K562 (cell line): ENCODE measurements around the gene PPP1R14C. TPM values are rescaled to one million over a fixed set of nuclear protein-coding genes. Genes with fewer than 3 reads are reported as not detected.

Experiments used
- ATAC-seq: fragments of 200-7000 bp; cut with Tn5 transposase; 3 replicates; pipeline ENCODE4 v1.9.1; 2020; ENCODE audit warnings: moderate library complexity
- BruUV-seq: library from RNA; stranded (reverse); fragments of 400-500 nt; replicated peaks from 2 replicates; lab custom pipeline; 2021; lab: Mats Ljungman, UMichigan
- CTCF ChIA-PET: fragments of 300-600 bp; formaldehyde crosslinking; extraction: SDS; loops from one replicate; lab custom pipeline; 2021; ENCODE audit warnings: low intra/inter-chr PET ratio; lab: Yijun Ruan, JAX
- POLR2A ChIA-PET: fragments of 300-600, 350-650 bp; sonication (Branson Sonifier 250); formaldehyde crosslinking; extraction: SDS; loops from one replicate; lab custom pipeline; 2021; ENCODE audit warnings: antibody characterized with exemption, inconsistent platforms; lab: Yijun Ruan, JAX
- DNase-seq, 4 experiments: peaks; one replicate each; pipeline versions ENCODE4 v3.0.0 to v3.0.0-alpha.2; 2011 to 2018; ENCODE audit warnings: low spot score in 3 of 4, mixed read lengths in 3 of 4; ENCODE audit errors: extremely low read depth in 1 of 4
- FAIRE-seq: peaks from 2 replicates; lab custom pipeline; 2011; peaks lifted over from hg19 to GRCh38; lab: Jason Lieb, UNC
- H2AFZ ChIP-seq: 2 replicates; pipeline ENCODE4 v1.6.0; 2011; ENCODE audit warnings: low read depth, low read length, control low read depth, inconsistent platforms
- H3K27ac ChIP-seq: fragments of 200-600 bp; 3 replicates; pipeline ENCODE4 v1.8.0; 2011; ENCODE audit warnings: low read depth, mild to moderate bottlenecking, control low read depth, inconsistent platforms, low read length, moderate library complexity, mixed read lengths; ENCODE audit errors: extremely low read depth
- H3K27me3 ChIP-seq, 2 experiments: fragments of 300-600 bp in 1 of 2; 2 replicates in 1 of 2; 3 replicates in 1 of 2; pipeline versions ENCODE4 v1.6.0 to v1.8.0; 2011; ENCODE audit warnings: inconsistent platforms in 2 of 2, low read length in 2 of 2, mild to moderate bottlenecking in 1 of 2, mixed read lengths in 1 of 2, moderate library complexity in 1 of 2; ENCODE audit not compliant: control insufficient read depth in 2 of 2, insufficient read depth in 2 of 2
- H3K36me3 ChIP-seq: fragments of 300-600 bp; 3 replicates; pipeline ENCODE4 v1.8.0; 2011; ENCODE audit warnings: mild to moderate bottlenecking, low read length, inconsistent platforms; ENCODE audit not compliant: control insufficient read depth, insufficient read depth
- H3K4me1 ChIP-seq, 2 experiments: fragments of 200-600 bp in 1 of 2; replicated peaks in 1 of 2; 2 replicates in 1 of 2; 3 replicates in 1 of 2; pipeline versions ENCODE4 v1.5.1 to v1.8.0; 2011; ENCODE audit warnings: inconsistent platforms in 2 of 2, low read length in 2 of 2, mild to moderate bottlenecking in 1 of 2, mixed read lengths in 1 of 2, moderate library complexity in 1 of 2; ENCODE audit not compliant: control insufficient read depth in 2 of 2, insufficient read depth in 2 of 2
- H3K4me2 ChIP-seq: 2 replicates; pipeline ENCODE4 v1.6.1; 2011; ENCODE audit warnings: low read length, control low read depth, inconsistent platforms, mixed read lengths; ENCODE audit not compliant: insufficient read depth
- H3K4me3 ChIP-seq: fragments of 200-600 bp; sonication (generic), shearing (Covaris generic); 2 replicates; pipeline ENCODE4 v1.5.1; 2016; ENCODE audit warnings: control low read depth, inconsistent platforms
- H3K79me2 ChIP-seq: fragments of 200-600 bp; 3 replicates; pipeline ENCODE4 v1.8.0; 2011; ENCODE audit warnings: low read length, inconsistent platforms; ENCODE audit not compliant: control insufficient read depth, insufficient read depth
- H3K9ac ChIP-seq, 2 experiments: 2 replicates each; pipeline versions ENCODE4 v1.6.0 to v1.6.1; 2011; ENCODE audit warnings: low read depth in 2 of 2, low read length in 2 of 2, control low read depth in 1 of 2, inconsistent platforms in 1 of 2, mild to moderate bottlenecking in 1 of 2, mixed read lengths in 1 of 2; ENCODE audit not compliant: insufficient read depth in 1 of 2
- H3K9me1 ChIP-seq: one replicate; pipeline ENCODE4 v1.6.0; 2011; ENCODE audit warnings: inconsistent platforms, mild to moderate bottlenecking, low read length, moderate library complexity; ENCODE audit not compliant: control insufficient read depth, insufficient read depth
- H3K9me3 ChIP-seq: replicated peaks from 2 replicates; pipeline ENCODE4 v1.5.1; 2011; ENCODE audit warnings: low read depth, low read length, inconsistent platforms; ENCODE audit not compliant: control insufficient read depth, insufficient read depth
- H4K20me1 ChIP-seq: replicated peaks from 2 replicates; pipeline ENCODE4 v1.6.1; 2011; ENCODE audit warnings: low read length, inconsistent platforms, mixed read lengths; ENCODE audit not compliant: control insufficient read depth, insufficient read depth
- CBX1 ChIP-seq: sonication (generic); IDR thresholded peaks from 2 replicates; pipeline ENCODE4 v1.6.1; 2016; ENCODE audit warnings: antibody characterized with exemption, low read depth, mild to moderate bottlenecking
- CBX3 ChIP-seq, 2 experiments: IDR thresholded peaks; 1 replicate in 1 of 2; 2 replicates in 1 of 2; pipeline ENCODE4 v1.6.1; 2012; ENCODE audit warnings: inconsistent platforms in 2 of 2, low read length in 2 of 2, borderline replicate concordance in 1 of 2, control low read depth in 1 of 2
- CBX5 ChIP-seq: IDR thresholded peaks from 2 replicates; pipeline ENCODE4 v1.6.1; 2014; ENCODE audit warnings: low read depth, borderline replicate concordance
- EP400 ChIP-seq: fragments of 450-650 bp; IDR thresholded peaks from 2 replicates; pipeline ENCODE4 v1.6.1; 2017; ENCODE audit warnings: antibody characterized with exemption, mild to moderate bottlenecking, moderate library complexity
- ESRRB ChIP-seq: fragments of 250-450 bp; sonication (Bioruptor Pico); IDR thresholded peaks from 2 replicates; pipeline ENCODE4 v1.5.0; 2020; ENCODE audit warnings: mild to moderate bottlenecking, moderate library complexity, borderline replicate concordance
- KAT2B ChIP-seq: IDR thresholded peaks from one replicate; pipeline ENCODE4 v1.6.1; 2012; ENCODE audit warnings: low read depth, mild to moderate bottlenecking, control low read depth, inconsistent platforms, low read length, moderate library complexity
- PRMT5 ChIP-seq: sonication (generic); formaldehyde crosslinking; IDR thresholded peaks from 2 replicates; pipeline ENCODE4 v1.5.0; 2020; ENCODE audit warnings: missing genetic modification reagents
- SRF ChIP-seq, 2 experiments: fragments of 250-450, 450-650 bp in 1 of 2; sonication (Bioruptor Pico) in 1 of 2; sonication (generic) in 1 of 2; formaldehyde crosslinking; IDR thresholded peaks; 2 replicates each; pipeline versions ENCODE4 v1.5.0 to v1.5.1; 2020 to 2022; ENCODE audit warnings: mild to moderate bottlenecking in 1 of 2, missing genetic modification reagents in 1 of 2
- TRIM24 ChIP-seq, 2 experiments: fragments of 450-650 bp; IDR thresholded peaks; 2 replicates each; pipeline ENCODE4 v1.6.1; 2016
- TRIM28 ChIP-seq: fragments of 450-650 bp; IDR thresholded peaks from 2 replicates; pipeline ENCODE4 v1.6.1; 2017
- ZEB2 ChIP-seq: fragments of 450-650 bp; IDR thresholded peaks from 2 replicates; pipeline ENCODE4 v1.6.1; 2016
- ZFX ChIP-seq: sonication (generic); formaldehyde crosslinking; IDR thresholded peaks from 2 replicates; pipeline ENCODE4 v1.8.0; 2022; ENCODE audit warnings: mild to moderate bottlenecking, missing genetic modification reagents, moderate library complexity
- ZNF24 ChIP-seq: fragments of 450-650 bp; IDR thresholded peaks from 2 replicates; pipeline ENCODE4 v1.6.1; 2016
- ZNF766 ChIP-seq: fragments of 200-800 bp; sonication (Bioruptor generic); conservative IDR thresholded peaks from 2 replicates; pipeline ENCODE4 v1.6.1; 2016; ENCODE audit warnings: missing genetic modification characterization, missing compliant biosample characterization
- WGBS: fragments of 100-300 bp; shearing (Covaris generic); methylation state at CpG from one replicate; pipeline ENCODE4 v1.1.6; 2016; ENCODE audit warnings: low coverage, mixed read lengths; ENCODE audit not compliant: insufficient coverage; ENCODE audit errors: missing lambda C conversion rate; 5-methylcytosine and 5-hydroxymethylcytosine counted together
- in situ Hi-C: fragments of 300-500 bp; cut with MboI; formaldehyde crosslinking; loops from 4 replicates; pipeline ENCODE4 v1.15.0; 2018; ENCODE audit warnings: inconsistent platforms, mixed read lengths
- intact Hi-C: fragments of 100-400 bp; cut with micrococcal nuclease; formaldehyde crosslinking; loops from 2 replicates; pipeline ENCODE4 v1.14.2; 2022
- polyA plus RNA-seq, 8 experiments: library from polyadenylated mRNA; depleted of rRNA in 4 of 8; stranded (reverse) in 5 of 8; unstranded in 3 of 8; fragments of >200 nt; fragmentation: Nextera tagmentation in 2 of 8; fragmentation: Illumina TruSeq in 1 of 8; extraction: Ambion mirVana in 2 of 8; extraction: Trizol in 1 of 8; gene quantifications; 2 replicates each; pipeline versions ENCODE4 v1.2.1 to v1.2.3, GENCODE V29; 2011 to 2014; ENCODE audit warnings: inconsistent platforms in 1 of 8, missing spikeins in 1 of 8
- total RNA-seq, 7 experiments: library from RNA; depleted of rRNA in 6 of 7; stranded (reverse); fragments of >200 nt in 6 of 7; fragmentation: Illumina TruSeq in 2 of 7; extraction: Trizol in 2 of 7; gene quantifications; 2 replicates each; pipeline versions ENCODE4 v1.2.1 to v1.2.3, GENCODE V29; 2011 to 2021; ENCODE audit warnings: low replicate concordance in 1 of 7
- TF ChIP-seq, protein P1 (sequence below): fragments of 250-450 bp; sonication (Bioruptor Pico); IDR thresholded peaks from 2 replicates; pipeline ENCODE4 v1.4.0; 2020; ENCODE audit warnings: mild to moderate bottlenecking, moderate library complexity
- TF ChIP-seq, protein P2 (sequence below): fragments of 450-650 bp; IDR thresholded peaks from 2 replicates; pipeline ENCODE4 v1.6.1; 2018; ENCODE audit warnings: mild to moderate bottlenecking, low read depth; ENCODE audit not compliant: partially characterized antibody
- TF ChIP-seq, protein P3 (sequence below): fragments of 150-350 bp; conservative IDR thresholded peaks from 2 replicates; pipeline ENCODE4 v1.6.1; 2014; ENCODE audit warnings: low read length

Gene PPP1R14C
- total and polyA plus RNA-seq, 9 of the 15 experiments (the other 6 are each of a cell fraction or from before 2014, with no cell fraction given): 4.5 to 16.6 (median 11.9) TPM

DNA sequence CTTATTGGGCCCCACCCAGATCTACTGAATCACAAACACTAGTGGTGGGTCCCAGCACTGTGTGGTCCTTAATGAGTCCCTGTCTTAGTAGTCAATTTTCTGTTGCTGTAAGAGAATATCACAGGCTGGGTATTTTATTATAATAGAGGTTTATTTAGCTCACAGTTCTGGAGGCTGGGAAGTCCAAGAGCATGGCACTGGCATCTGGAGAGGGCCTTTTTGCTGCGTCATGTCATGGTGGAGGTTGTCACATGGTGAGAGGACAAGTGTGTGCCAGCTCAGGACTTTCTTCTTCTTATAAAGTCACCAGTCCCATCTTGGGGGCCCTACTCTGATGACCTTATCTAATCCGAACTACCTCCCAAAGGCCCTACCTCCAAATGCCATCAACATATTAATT is 105.0 kb downstream of the PPP1R14C start:
- ATAC-seq: no peak
- no peak overlapping the region for H3K27ac ChIP-seq
- peaks cover 11 to 28% of the 10 kb centered on the region in 2 experiments; a peak in 4 of 5 replicates for H3K4me1 ChIP-seq
- H3K79me2 ChIP-seq: no peaks in the 10 kb centered on the region
- H2AFZ ChIP-seq: no peak overlapping the region
- no peak overlapping the region for H3K4me2 ChIP-seq
- no peaks in the 10 kb centered on the region for H3K27me3 ChIP-seq
- WGBS: 70% methylated on average over 2 of the region's 2 CpGs
- no peaks in the 10 kb centered on the region for H3K9me1 ChIP-seq
- no peaks in the 10 kb centered on the region; the same call in 1 of the 3 replicates for H3K36me3 ChIP-seq
- no peak for DNase-seq
- CTCF ChIA-PET: no interaction called here
- H4K20me1 ChIP-seq: no peaks in the 10 kb centered on the region
- no peak for FAIRE-seq
- intact Hi-C loops: no loop called here
- H3K4me3 ChIP-seq: no peak overlapping the region
- POLR2A ChIA-PET: interaction anchor here (0.6 to 1.0 kb wide), 2 partner anchors 20 to 24 kb away, joined by 3 read pairs; no protein-coding TSS in a partner anchor
- in situ Hi-C loops: no loop called here
- no TSS peak for BruUV-seq
- peaks cover 11% of the 10 kb centered on the region for H3K9me3 ChIP-seq
- H3K9ac ChIP-seq: no peak overlapping the region
- TF ChIP-seq CBX1 (peak; percentile 81; the same call in 1 of the 2 replicates), SRF (CRISPR knock-in tag; IDR thresholded peaks at IDR 0.05) (no peak), TRIM24 (IDR thresholded peaks at IDR 0.05) (peak; percentile 72 to 84), KAT2B (no peak), ZNF24 (0 out of 2 replicates have a peak, but pooled peaks have one; percentile 11), EP400 (no peak), ESRRB (CRISPR knock-in tag) (no peak), CBX3 (IDR thresholded peaks at IDR 0.05; ENCODE audit: borderline replicate concordance in 1 of 2, low read length in 2 of 2) (peak in 1 of 2 experiments; percentile 97; a peak in 1 of 3 replicates), ZFX (CRISPR knock-in tag) (no peak), PRMT5 (CRISPR knock-in tag) (no peak), ZEB2 (peak; percentile 27; the same call in 1 of the 2 replicates), CBX5 (peak; percentile 95; the same call in 1 of the 2 replicates), ZNF766 (peak; percentile 100), TRIM28 (peak; percentile 89)
- TF ChIP-seq, protein P1, sequence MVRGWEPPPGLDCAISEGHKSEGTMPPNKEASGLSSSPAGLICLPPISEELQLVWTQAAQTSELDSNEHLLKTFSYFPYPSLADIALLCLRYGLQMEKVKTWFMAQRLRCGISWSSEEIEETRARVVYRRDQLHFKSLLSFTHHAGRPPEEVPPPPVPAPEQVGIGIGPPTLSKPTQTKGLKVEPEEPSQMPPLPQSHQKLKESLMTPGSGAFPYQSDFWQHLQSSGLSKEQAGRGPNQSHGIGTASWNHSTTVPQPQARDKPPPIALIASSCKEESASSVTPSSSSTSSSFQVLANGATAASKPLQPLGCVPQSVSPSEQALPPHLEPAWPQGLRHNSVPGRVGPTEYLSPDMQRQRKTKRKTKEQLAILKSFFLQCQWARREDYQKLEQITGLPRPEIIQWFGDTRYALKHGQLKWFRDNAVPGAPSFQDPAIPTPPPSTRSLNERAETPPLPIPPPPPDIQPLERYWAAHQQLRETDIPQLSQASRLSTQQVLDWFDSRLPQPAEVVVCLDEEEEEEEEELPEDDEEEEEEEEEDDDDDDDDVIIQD: no peak
- TF ChIP-seq, protein P2, sequence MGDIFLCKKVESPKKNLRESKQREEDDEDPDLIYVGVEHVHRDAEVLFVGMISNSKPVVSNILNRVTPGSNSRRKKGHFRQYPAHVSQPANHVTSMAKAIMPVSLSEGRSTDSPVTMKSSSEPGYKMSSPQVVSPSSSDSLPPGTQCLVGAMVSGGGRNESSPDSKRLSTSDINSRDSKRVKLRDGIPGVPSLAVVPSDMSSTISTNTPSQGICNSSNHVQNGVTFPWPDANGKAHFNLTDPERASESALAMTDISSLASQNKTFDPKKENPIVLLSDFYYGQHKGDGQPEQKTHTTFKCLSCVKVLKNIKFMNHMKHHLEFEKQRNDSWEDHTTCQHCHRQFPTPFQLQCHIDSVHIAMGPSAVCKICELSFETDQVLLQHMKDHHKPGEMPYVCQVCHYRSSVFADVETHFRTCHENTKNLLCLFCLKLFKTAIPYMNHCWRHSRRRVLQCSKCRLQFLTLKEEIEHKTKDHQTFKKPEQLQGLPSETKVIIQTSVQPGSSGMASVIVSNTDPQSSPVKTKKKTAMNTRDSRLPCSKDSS: peak; percentile 86
- TF ChIP-seq, protein P3, sequence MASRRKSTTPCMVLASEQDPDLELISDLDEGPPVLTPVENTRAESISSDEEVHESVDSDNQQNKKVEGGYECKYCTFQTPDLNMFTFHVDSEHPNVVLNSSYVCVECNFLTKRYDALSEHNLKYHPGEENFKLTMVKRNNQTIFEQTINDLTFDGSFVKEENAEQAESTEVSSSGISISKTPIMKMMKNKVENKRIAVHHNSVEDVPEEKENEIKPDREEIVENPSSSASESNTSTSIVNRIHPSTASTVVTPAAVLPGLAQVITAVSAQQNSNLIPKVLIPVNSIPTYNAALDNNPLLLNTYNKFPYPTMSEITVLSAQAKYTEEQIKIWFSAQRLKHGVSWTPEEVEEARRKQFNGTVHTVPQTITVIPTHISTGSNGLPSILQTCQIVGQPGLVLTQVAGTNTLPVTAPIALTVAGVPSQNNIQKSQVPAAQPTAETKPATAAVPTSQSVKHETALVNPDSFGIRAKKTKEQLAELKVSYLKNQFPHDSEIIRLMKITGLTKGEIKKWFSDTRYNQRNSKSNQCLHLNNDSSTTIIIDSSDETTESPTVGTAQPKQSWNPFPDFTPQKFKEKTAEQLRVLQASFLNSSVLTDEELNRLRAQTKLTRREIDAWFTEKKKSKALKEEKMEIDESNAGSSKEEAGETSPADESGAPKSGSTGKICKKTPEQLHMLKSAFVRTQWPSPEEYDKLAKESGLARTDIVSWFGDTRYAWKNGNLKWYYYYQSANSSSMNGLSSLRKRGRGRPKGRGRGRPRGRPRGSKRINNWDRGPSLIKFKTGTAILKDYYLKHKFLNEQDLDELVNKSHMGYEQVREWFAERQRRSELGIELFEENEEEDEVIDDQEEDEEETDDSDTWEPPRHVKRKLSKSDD: no peak
